Adrenal gland (tissue), 5 donors: ENCODE results near the gene SCUBE3.

Experiments
- POLR2A ChIP-seq, 2 donors: fragments of 450-650 bp; IDR thresholded peaks; one replicate each; pipeline ENCODE4 v1.6.1; 2017; ENCODE audit warnings: antibody characterized with exemption in 2 of 2, mild to moderate bottlenecking in 2 of 2, moderate library complexity in 1 of 2
- TF ChIP-seq, protein P1 (sequence below), 6 experiments: fragments of 450-650 bp in 4 of 6; fragments of 200-600 bp in 2 of 6; sonication (generic) in 1 of 6; IDR thresholded peaks; 1 replicate in 5 of 6; 2 replicates in 1 of 6; pipeline versions ENCODE4 v1.5.1 to v1.8.0; 2016 to 2021; ENCODE audit warnings: antibody characterized with exemption in 6 of 6, mild to moderate bottlenecking in 2 of 6, moderate library complexity in 1 of 6
- donor health status: DM: no; HTN: no; CAD: no.

GRCh38 chr6:35258336-35258735 is 44.6 kb downstream of the SCUBE3 start:
- TF ChIP-seq, protein P1, sequence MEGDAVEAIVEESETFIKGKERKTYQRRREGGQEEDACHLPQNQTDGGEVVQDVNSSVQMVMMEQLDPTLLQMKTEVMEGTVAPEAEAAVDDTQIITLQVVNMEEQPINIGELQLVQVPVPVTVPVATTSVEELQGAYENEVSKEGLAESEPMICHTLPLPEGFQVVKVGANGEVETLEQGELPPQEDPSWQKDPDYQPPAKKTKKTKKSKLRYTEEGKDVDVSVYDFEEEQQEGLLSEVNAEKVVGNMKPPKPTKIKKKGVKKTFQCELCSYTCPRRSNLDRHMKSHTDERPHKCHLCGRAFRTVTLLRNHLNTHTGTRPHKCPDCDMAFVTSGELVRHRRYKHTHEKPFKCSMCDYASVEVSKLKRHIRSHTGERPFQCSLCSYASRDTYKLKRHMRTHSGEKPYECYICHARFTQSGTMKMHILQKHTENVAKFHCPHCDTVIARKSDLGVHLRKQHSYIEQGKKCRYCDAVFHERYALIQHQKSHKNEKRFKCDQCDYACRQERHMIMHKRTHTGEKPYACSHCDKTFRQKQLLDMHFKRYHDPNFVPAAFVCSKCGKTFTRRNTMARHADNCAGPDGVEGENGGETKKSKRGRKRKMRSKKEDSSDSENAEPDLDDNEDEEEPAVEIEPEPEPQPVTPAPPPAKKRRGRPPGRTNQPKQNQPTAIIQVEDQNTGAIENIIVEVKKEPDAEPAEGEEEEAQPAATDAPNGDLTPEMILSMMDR (IDR thresholded peaks at IDR 0.05): no peak
- no peak for TF ChIP-seq POLR2A (IDR thresholded peaks at IDR 0.05)
